Caco-2 (cell line): ENCODE results near the gene PCDHB3. TPM values are rescaled to one million over a fixed set of nuclear protein-coding genes. Genes with fewer than 3 reads are reported as not detected.
"Not testable (repeated sequence)": the region's sequence is repeated elsewhere in the genome, so short reads cannot be mapped to it uniquely, and the experiment has no call there.

Experiments used
- BruUV-seq: library from RNA; stranded (reverse); fragments of 400-500 nt; replicated peaks from 2 replicates; lab custom pipeline; 2021; lab: Mats Ljungman, UMichigan
- CTCF ChIA-PET: fragments of 300-600 bp; sonication (Branson Sonifier 250); formaldehyde crosslinking; loops from one replicate; lab custom pipeline; 2022; ENCODE audit warnings: antibody characterized with exemption; lab: Charles Lee
- POLR2A ChIA-PET: fragments of 300-600 bp; sonication (Branson Sonifier 250); formaldehyde crosslinking; loops from one replicate; lab custom pipeline; 2022; ENCODE audit warnings: antibody characterized with exemption; lab: Charles Lee
- DNase-seq, 2 experiments: peaks; one replicate each; pipeline versions ENCODE4 v3.0.0 to v3.0.0-alpha.2; 2020 to 2022
- H3K27me3 ChIP-seq: replicated peaks from 2 replicates; pipeline ENCODE4 v1.6.0; 2011; ENCODE audit warnings: low read length; ENCODE audit not compliant: control insufficient read depth, insufficient read depth
- H3K36me3 ChIP-seq: 2 replicates; pipeline ENCODE4 v1.5.1; 2011; ENCODE audit warnings: low read length; ENCODE audit not compliant: control insufficient read depth, insufficient read depth
- H3K4me1 ChIP-seq: fragments of 250-450 bp; sonication (Bioruptor Pico); 2 replicates; pipeline ENCODE4 v1.5.1; 2020; ENCODE audit warnings: mild to moderate bottlenecking
- H3K4me3 ChIP-seq: 2 replicates; pipeline ENCODE4 v1.5.1; 2011; ENCODE audit warnings: low read depth, mild to moderate bottlenecking, control low read depth, low read length
- H3K9me3 ChIP-seq: fragments of 250-450 bp; sonication (Bioruptor Pico); 2 replicates; pipeline ENCODE4 v1.5.1; 2020; ENCODE audit warnings: mild to moderate bottlenecking, moderate library complexity
- H3K27ac Mint-ChIP-seq: one replicate; pipeline ENCODE4 v1.8.0; 2022; ENCODE audit warnings: mixed read lengths; ENCODE audit not compliant: unreplicated experiment
- H3K27me3 Mint-ChIP-seq: one replicate; pipeline ENCODE4 v1.8.0; 2022; ENCODE audit warnings: mixed read lengths; ENCODE audit not compliant: insufficient read depth, unreplicated experiment
- H3K36me3 Mint-ChIP-seq: one replicate; pipeline ENCODE4 v1.8.0; 2022; ENCODE audit warnings: mild to moderate bottlenecking, mixed read lengths; ENCODE audit not compliant: insufficient read depth, unreplicated experiment
- H3K4me1 Mint-ChIP-seq: one replicate; pipeline ENCODE4 v1.8.0; 2022; ENCODE audit warnings: low read depth, mixed read lengths; ENCODE audit not compliant: unreplicated experiment
- H3K4me3 Mint-ChIP-seq: one replicate; pipeline ENCODE4 v1.8.0; 2022; ENCODE audit warnings: mild to moderate bottlenecking, moderate library complexity, mixed read lengths; ENCODE audit not compliant: unreplicated experiment
- H3K9me3 Mint-ChIP-seq: one replicate; pipeline ENCODE4 v1.8.0; 2022; ENCODE audit warnings: mixed read lengths; ENCODE audit not compliant: unreplicated experiment
- CTCF ChIP-seq, 2 experiments: fragments of 200-600 bp in 1 of 2; IDR thresholded peaks; 1 replicate in 1 of 2; 2 replicates in 1 of 2; pipeline versions ENCODE4 v1.5.1 to v1.8.0; 2011 to 2022; ENCODE audit warnings: antibody characterized with exemption in 1 of 2, control low read depth in 1 of 2, inconsistent platforms in 1 of 2, low read depth in 1 of 2, low read length in 1 of 2, mild to moderate bottlenecking in 1 of 2, moderate library complexity in 1 of 2; ENCODE audit not compliant: insufficient read depth in 1 of 2, severe bottlenecking in 1 of 2, unreplicated experiment in 1 of 2
- intact Hi-C: fragments of 100-400 bp; cut with micrococcal nuclease; formaldehyde crosslinking; loops from one replicate; pipeline ENCODE4 v1.10.0; 2022; ENCODE audit not compliant: unreplicated experiment
- total RNA-seq: library from RNA; stranded (reverse); gene quantifications from 2 replicates; pipeline ENCODE4 v1.2.3, GENCODE V29; 2022

PCDHB3 gene
- total RNA-seq, 1 experiment from 2014 or later = not detected

GRCh38 chr5:141127305-141127704 is 27.0 kb downstream of the PCDHB3 start:
- ChIA-PET POLR2A (no interaction called here), CTCF (no interaction called here)
- no peak for TF ChIP-seq CTCF (IDR thresholded peaks at IDR 0.05; ENCODE audit: insufficient read depth in 1 of 2, low read depth in 1 of 2, low read length in 1 of 2, severe bottlenecking in 1 of 2, unreplicated experiment in 1 of 2)

GRCh38 chr5:141135030-141135717 is 34.9 kb downstream of the PCDHB3 start, which contains the start of gene PCDHB5:
Gene PCDHB5 (plus strand): TSS chr5:141135206. CDS start chr5:141135435, 229 bp downstream.
- Mint-ChIP-seq H3K36me3 (no peaks in the 10 kb centered on the region), H3K4me3 (no peak within 1 kb of the TSS), H3K27ac (no peak within 1 kb of the TSS), H3K9me3 (peaks cover 28% of the 10 kb centered on the region), H3K27me3 (no peaks in the 10 kb centered on the region), H3K4me1 (no peaks in the 10 kb centered on the region)
- intact Hi-C loops = no loop called here
- H3K9me3 ChIP-seq = peaks cover 7% of the 10 kb centered on the region; the same call in 1 of the 2 replicates
- CTCF ChIA-PET = no interaction called here
- no peaks in the 10 kb centered on the region for H3K27me3 ChIP-seq
- no peak for TF ChIP-seq CTCF (IDR thresholded peaks at IDR 0.05; ENCODE audit: insufficient read depth in 1 of 2, low read depth in 1 of 2, low read length in 1 of 2, severe bottlenecking in 1 of 2, unreplicated experiment in 1 of 2)
- no peak within 1 kb of the TSS for H3K4me3 ChIP-seq
- POLR2A ChIA-PET = no interaction called here
- no TSS peak for BruUV-seq
- no peak for DNase-seq
- no peaks in the 10 kb centered on the region for H3K4me1 ChIP-seq
- H3K36me3 ChIP-seq = no peaks in the 10 kb centered on the region

More at GRCh38 chr5:141127305-141127704, 27.0 kb downstream of the PCDHB3 start:
- no TSS peak for BruUV-seq
- Mint-ChIP-seq H3K27me3 (no peaks in the 10 kb centered on the region), H3K4me1 (no peaks in the 10 kb centered on the region), H3K9me3 (peaks cover 8% of the 10 kb centered on the region), H3K27ac (no peak overlapping the region), H3K4me3 (no peak overlapping the region), H3K36me3 (no peaks in the 10 kb centered on the region)
- intact Hi-C loops = no loop called here
- Histone ChIP-seq H3K4me1 (no peaks in the 10 kb centered on the region), H3K27me3 (no peaks in the 10 kb centered on the region), H3K4me3 (no peak overlapping the region), H3K36me3 (no peaks in the 10 kb centered on the region), H3K9me3 (no peaks in the 10 kb centered on the region)
- no peak for DNase-seq

GRCh38 chr5:141135718-141136266 is 35.5 kb downstream of the PCDHB3 start:
- Histone ChIP-seq H3K27me3 (no peaks in the 10 kb centered on the region), H3K4me3 (no peak overlapping the region), H3K9me3 (peaks cover 7% of the 10 kb centered on the region; the same call in 1 of the 2 replicates), H3K36me3 (no peaks in the 10 kb centered on the region), H3K4me1 (no peaks in the 10 kb centered on the region)
- no TSS peak for BruUV-seq
- Mint-ChIP-seq H3K4me1 (no peaks in the 10 kb centered on the region), H3K27me3 (no peaks in the 10 kb centered on the region), H3K27ac (no peak overlapping the region), H3K4me3 (no peak overlapping the region), H3K36me3 (no peaks in the 10 kb centered on the region), H3K9me3 (peaks cover 28% of the 10 kb centered on the region)
- POLR2A ChIA-PET = no interaction called here
- no peak for DNase-seq
- TF ChIP-seq CTCF (IDR thresholded peaks at IDR 0.05; ENCODE audit: insufficient read depth in 1 of 2, low read depth in 1 of 2, low read length in 1 of 2, severe bottlenecking in 1 of 2, unreplicated experiment in 1 of 2) = no peak
- intact Hi-C loops = no loop called here
- CTCF ChIA-PET = no interaction called here

GRCh38 chr5:141137346-141137745 is 37.1 kb downstream of the PCDHB3 start:
- H3K4me3 Mint-ChIP-seq, H3K27ac Mint-ChIP-seq, H3K27me3 Mint-ChIP-seq, H3K4me3 ChIP-seq, CTCF ChIA-PET, H3K9me3 ChIP-seq, H3K4me1 ChIP-seq, intact Hi-C loops, H3K36me3 ChIP-seq, DNase-seq, POLR2A ChIA-PET, H3K36me3 Mint-ChIP-seq, H3K4me1 Mint-ChIP-seq, H3K27me3 ChIP-seq, BruUV-seq: not testable (repeated sequence)
- H3K9me3 Mint-ChIP-seq = peaks cover 28% of the 10 kb centered on the region
